HG03097 (cell line): Measurements from ENCODE around the gene CSNK1A1.

ENCODE experiments used
- ATAC-seq: cut with Tn5 transposase; IDR thresholded peaks from one replicate; pipeline ENCODE4 v1.9.1; 2021; ENCODE audit not compliant: unreplicated experiment, low FRiP score

Gene CSNK1A1

GRCh38 chr5:149443210-149443609 is 108.0 kb downstream of the CSNK1A1 start:
- ATAC-seq = no peak

DNA sequence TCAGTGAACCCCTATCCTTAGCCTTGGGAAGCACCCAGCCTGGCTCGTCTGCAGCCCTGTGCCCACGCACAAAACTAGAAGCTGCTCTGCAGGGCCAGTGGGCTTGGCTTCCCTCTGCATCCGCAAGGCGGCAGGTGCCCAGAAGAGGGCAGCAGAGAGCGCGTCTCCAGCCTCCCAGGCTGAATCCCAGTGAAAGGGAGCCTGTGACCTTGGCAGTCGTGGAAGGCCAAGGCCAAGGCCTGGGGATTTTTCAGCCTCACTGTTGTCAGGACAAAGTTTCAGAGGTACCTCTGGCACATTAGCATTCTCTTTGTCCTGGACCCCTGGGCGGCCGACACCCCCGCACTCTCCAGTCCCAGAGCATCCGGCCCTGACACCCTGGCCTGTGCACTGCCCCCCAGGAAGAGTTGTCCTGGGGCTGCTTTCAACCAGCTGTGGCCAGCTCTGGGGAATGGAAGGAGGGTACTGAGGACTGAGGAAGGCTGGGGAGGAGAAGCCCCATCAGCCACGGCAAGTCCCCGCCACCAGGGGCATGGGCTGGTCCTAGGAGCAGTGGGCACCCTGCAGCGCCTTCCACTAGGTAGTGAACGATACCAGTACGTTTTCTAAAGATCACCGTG is 108.6 kb downstream of the CSNK1A1 start:
- ATAC-seq = no peak
